HFFc6 (cell line): ENCODE measurements around the gene FANCB. TPM values are rescaled to one million over a fixed set of nuclear protein-coding genes. Genes with fewer than 3 reads are reported as not detected.
A peak's percentile ranks its signal among the peaks of the same experiment; 100 is the strongest.

Experiments used
- DNase-seq: peaks from one replicate; pipeline ENCODE4 v3.0.0-alpha.2; 2018
- H3K27ac Mint-ChIP-seq: 2 replicates; pipeline ENCODE4 v1.8.0; 2020; ENCODE audit warnings: mild to moderate bottlenecking, mixed read lengths
- H3K27me3 Mint-ChIP-seq: 2 replicates; pipeline ENCODE4 v1.8.0; 2021; ENCODE audit warnings: mild to moderate bottlenecking, moderate library complexity, mixed read lengths; ENCODE audit not compliant: insufficient read depth
- H3K36me3 Mint-ChIP-seq: 2 replicates; pipeline ENCODE4 v1.8.0; 2021; ENCODE audit warnings: low read depth, mixed read lengths
- H3K4me1 Mint-ChIP-seq: 2 replicates; pipeline ENCODE4 v1.8.0; 2020; ENCODE audit warnings: low read depth, mixed read lengths
- H3K4me3 Mint-ChIP-seq: 2 replicates; pipeline ENCODE4 v1.8.0; 2020; ENCODE audit warnings: mild to moderate bottlenecking, moderate library complexity, mixed read lengths
- H3K9me3 Mint-ChIP-seq: 2 replicates; pipeline ENCODE4 v1.8.0; 2020; ENCODE audit warnings: mild to moderate bottlenecking, mixed read lengths
- long read RNA-seq: library from polyadenylated mRNA; unstranded; transcript quantifications from one replicate; pipeline ENCODE4 v2.0.0, GENCODE V29; 2019
- total RNA-seq, 6 experiments: library from RNA; stranded (reverse); fragmentation: NEBNext Ultra II Directional; extraction: Animal tissue kit (Norgen Biotek cat#: 25700); gene quantifications; 2 replicates in 1 of 6; 3 replicates in 5 of 6; pipeline ENCODE4 v1.2.3, GENCODE V29; 2021
- TF ChIP-seq, protein P1 (sequence below): fragments of 200-600 bp; sonication (generic); IDR thresholded peaks from 2 replicates; pipeline ENCODE4 v1.5.0; 2021; ENCODE audit warnings: antibody characterized with exemption, mild to moderate bottlenecking

The FANCB gene
- 1 to 10 TPM; 6.6 to 10.0 (median 8.7) TPM for total RNA-seq
- long read RNA-seq, partial matches to known transcripts = 1 of 4 reads
- long read RNA-seq, other reads (novel, unspliced or antisense) = 2 of 4 reads

- Mint-ChIP-seq H3K4me3 (peak within 1 kb of the TSS; percentile 89), H3K36me3 (peaks cover 24% of the 10 kb centered on the region), H3K4me1 (peaks cover 36% of the 10 kb centered on the region), H3K27me3 (no peaks in the 10 kb centered on the region), H3K9me3 (no peaks in the 10 kb centered on the region), H3K27ac (peak within 1 kb of the TSS; percentile 62)
- peak; percentile 92 for DNase-seq
- TF ChIP-seq, protein P1, sequence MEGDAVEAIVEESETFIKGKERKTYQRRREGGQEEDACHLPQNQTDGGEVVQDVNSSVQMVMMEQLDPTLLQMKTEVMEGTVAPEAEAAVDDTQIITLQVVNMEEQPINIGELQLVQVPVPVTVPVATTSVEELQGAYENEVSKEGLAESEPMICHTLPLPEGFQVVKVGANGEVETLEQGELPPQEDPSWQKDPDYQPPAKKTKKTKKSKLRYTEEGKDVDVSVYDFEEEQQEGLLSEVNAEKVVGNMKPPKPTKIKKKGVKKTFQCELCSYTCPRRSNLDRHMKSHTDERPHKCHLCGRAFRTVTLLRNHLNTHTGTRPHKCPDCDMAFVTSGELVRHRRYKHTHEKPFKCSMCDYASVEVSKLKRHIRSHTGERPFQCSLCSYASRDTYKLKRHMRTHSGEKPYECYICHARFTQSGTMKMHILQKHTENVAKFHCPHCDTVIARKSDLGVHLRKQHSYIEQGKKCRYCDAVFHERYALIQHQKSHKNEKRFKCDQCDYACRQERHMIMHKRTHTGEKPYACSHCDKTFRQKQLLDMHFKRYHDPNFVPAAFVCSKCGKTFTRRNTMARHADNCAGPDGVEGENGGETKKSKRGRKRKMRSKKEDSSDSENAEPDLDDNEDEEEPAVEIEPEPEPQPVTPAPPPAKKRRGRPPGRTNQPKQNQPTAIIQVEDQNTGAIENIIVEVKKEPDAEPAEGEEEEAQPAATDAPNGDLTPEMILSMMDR = no peak
Observed at GRCh38 chrX:14872851-14873675, at the start of gene FANCB, which contains the start of gene MOSPD2. Gene FANCB, minus strand, starts transcription at chrX:14873069. Its CDS starts 7,559 bp downstream, at chrX:14865510. Gene MOSPD2, plus strand, starts transcription at chrX:14873421. Its CDS starts 108 bp downstream, at chrX:14873529.

- DNase-seq = peak; percentile 88
- Mint-ChIP-seq H3K27me3 (no peaks in the 10 kb centered on the region), H3K27ac (peak overlapping the region; percentile 93), H3K9me3 (no peaks in the 10 kb centered on the region), H3K4me3 (peak overlapping the region; percentile 66), H3K36me3 (peaks cover 16% of the 10 kb centered on the region), H3K4me1 (peaks cover 74% of the 10 kb centered on the region)
- TF ChIP-seq, protein P1 = no peak
Observed at GRCh38 chrX:14922437-14922836, 49.6 kb upstream of the FANCB start.

- TF ChIP-seq, protein P1 = no peak
- Mint-ChIP-seq H3K27me3 (no peaks in the 10 kb centered on the region), H3K4me1 (peaks cover 72% of the 10 kb centered on the region), H3K4me3 (no peak overlapping the region), H3K36me3 (peaks cover 27% of the 10 kb centered on the region), H3K9me3 (no peaks in the 10 kb centered on the region), H3K27ac (peak overlapping the region; percentile 86)
- DNase-seq = peak; percentile 43
Observed at GRCh38 chrX:14920196-14920595, 47.3 kb upstream of the FANCB start.

- H3K27me3 Mint-ChIP-seq = no peaks in the 10 kb centered on the region
- H3K36me3 Mint-ChIP-seq = peaks cover 27% of the 10 kb centered on the region
- H3K4me1 Mint-ChIP-seq = peaks cover 70% of the 10 kb centered on the region
- H3K4me3 Mint-ChIP-seq = no peak overlapping the region
- peak overlapping the region; percentile 90 for H3K27ac Mint-ChIP-seq
- TF ChIP-seq, protein P1 = no peak
- no peak for DNase-seq
- no peaks in the 10 kb centered on the region for H3K9me3 Mint-ChIP-seq
Observed at GRCh38 chrX:14919407-14919806, 46.5 kb upstream of the FANCB start.

DNA sequence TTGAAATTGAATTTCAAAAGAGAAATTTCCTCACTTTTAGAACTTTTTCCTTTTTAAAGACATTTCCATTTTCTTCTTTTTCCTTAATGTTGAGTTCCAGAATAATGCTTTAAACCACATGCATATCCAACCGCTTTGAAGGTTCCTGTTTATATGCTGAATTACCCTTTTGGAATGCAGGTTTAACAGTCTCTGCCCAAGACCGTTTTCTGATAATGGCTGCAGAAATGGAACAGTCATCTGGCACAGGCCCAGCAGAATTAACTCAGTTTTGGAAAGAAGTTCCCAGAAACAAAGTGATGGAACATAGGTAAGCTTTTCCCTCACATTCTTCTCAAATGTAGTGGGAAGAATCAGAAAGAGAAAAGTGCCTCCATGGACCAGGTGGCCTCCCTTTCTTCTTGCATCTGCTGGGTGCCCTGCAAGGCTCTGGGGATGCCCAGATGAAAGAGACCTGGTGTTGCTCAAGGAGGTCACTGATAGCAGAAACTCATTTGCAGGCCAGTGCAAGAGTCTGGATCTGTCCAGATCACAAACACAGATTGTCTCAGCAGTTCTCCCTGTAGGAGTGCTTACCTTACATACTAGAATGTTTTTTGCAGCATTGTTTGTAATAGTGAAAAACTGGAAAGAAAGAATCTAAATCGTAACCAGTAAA lies 43.3 kb upstream of the FANCB start:
- peak; percentile 69 for DNase-seq
- peaks cover 58% of the 10 kb centered on the region for H3K4me1 Mint-ChIP-seq
- peaks cover 32% of the 10 kb centered on the region for H3K36me3 Mint-ChIP-seq
- H3K27ac Mint-ChIP-seq = peak overlapping the region; percentile 85
- H3K4me3 Mint-ChIP-seq = 0 out of 2 replicates have a peak overlapping the region, but pooled peaks have one; percentile 20
- no peaks in the 10 kb centered on the region for H3K9me3 Mint-ChIP-seq
- TF ChIP-seq, protein P1 = no peak
- no peaks in the 10 kb centered on the region for H3K27me3 Mint-ChIP-seq
